SK-N-SH (cell line): ENCODE data around the gene SMIM10L2A. TPM values are rescaled to one million over a fixed set of nuclear protein-coding genes. Genes with fewer than 3 reads are reported as not detected.

Experiments
- CTCF ChIA-PET: fragments of 300-600, 350-600 bp; formaldehyde crosslinking; extraction: SDS; loops from one replicate; lab custom pipeline; 2021; lab: Yijun Ruan, JAX
- POLR2A ChIA-PET: fragments of 350-600 bp; sonication (Branson Sonifier 250); formaldehyde crosslinking; extraction: SDS; loops from one replicate; lab custom pipeline; 2020; ENCODE audit warnings: antibody characterized with exemption, inconsistent platforms; lab: Yijun Ruan, JAX
- DNase-seq: peaks from one replicate; pipeline ENCODE4 v3.0.0; 2012
- H2AFZ ChIP-seq: fragments of 200-600 bp; sonication (generic); 2 replicates; pipeline ENCODE4 v1.8.1; 2016; ENCODE audit warnings: antibody characterized with exemption, mild to moderate bottlenecking, low read depth
- H3F3A ChIP-seq: fragments of 200-600 bp; sonication (generic); replicated peaks from 2 replicates; pipeline ENCODE3; 2016; ENCODE audit warnings: antibody characterized with exemption, mild to moderate bottlenecking; ENCODE audit not compliant: insufficient read depth
- H3K27ac ChIP-seq, 2 experiments: fragments of 200-500 bp in 1 of 2; fragments of 200-600 bp in 1 of 2; sonication (Bioruptor generic) in 1 of 2; sonication (generic), shearing (Covaris generic) in 1 of 2; 2 replicates each; pipeline versions ENCODE4 v1.5.1 to v1.6.1; 2014 to 2016; ENCODE audit warnings: low read depth in 2 of 2, inconsistent platforms in 1 of 2, low read length in 1 of 2, mild to moderate bottlenecking in 1 of 2, mixed read lengths in 1 of 2
- H3K27me3 ChIP-seq: fragments of 200-600 bp; sonication (generic), shearing (Covaris generic); 2 replicates; pipeline ENCODE4 v1.6.1; 2016; ENCODE audit warnings: mixed run types; ENCODE audit not compliant: insufficient read depth
- H3K36me3 ChIP-seq, 2 experiments: fragments of 200-500 bp in 1 of 2; fragments of 200-600 bp in 1 of 2; sonication (Bioruptor generic) in 1 of 2; sonication (generic) in 1 of 2; replicated peaks in 1 of 2; 2 replicates each; pipeline versions ENCODE3 to v1.5.1; 2014 to 2016; ENCODE audit warnings: low read length in 1 of 2, mild to moderate bottlenecking in 1 of 2; ENCODE audit not compliant: insufficient read depth in 2 of 2, control insufficient read depth in 1 of 2
- H3K4me1 ChIP-seq, 2 experiments: fragments of 200-500 bp in 1 of 2; fragments of 200-600 bp in 1 of 2; sonication (Bioruptor generic) in 1 of 2; sonication (generic), shearing (Covaris generic) in 1 of 2; 2 replicates each; pipeline versions ENCODE4 v1.5.1 to v1.6.1; 2014 to 2016; ENCODE audit warnings: low read depth in 1 of 2, low read length in 1 of 2, mixed run types in 1 of 2; ENCODE audit not compliant: insufficient read depth in 2 of 2, control insufficient read depth in 1 of 2
- H3K4me2 ChIP-seq: fragments of 200-600 bp; sonication (generic), shearing (Covaris generic); 2 replicates; pipeline ENCODE4 v1.6.1; 2017; ENCODE audit warnings: mixed run types
- H3K4me3 ChIP-seq, 2 experiments: fragments of 200-500 bp in 1 of 2; fragments of 200-600 bp in 1 of 2; sonication (Bioruptor generic) in 1 of 2; sonication (generic), shearing (Covaris generic) in 1 of 2; 2 replicates each; pipeline versions ENCODE4 v1.5.1 to v1.8.1; 2014 to 2016; ENCODE audit warnings: low read depth in 2 of 2, inconsistent platforms in 1 of 2, low read length in 1 of 2, mild to moderate bottlenecking in 1 of 2, mixed read lengths in 1 of 2, moderate library complexity in 1 of 2
- H3K79me2 ChIP-seq: fragments of 200-600 bp; sonication (generic); 2 replicates; pipeline ENCODE4 v1.8.1; 2017; ENCODE audit warnings: mild to moderate bottlenecking; ENCODE audit not compliant: insufficient read depth
- H3K9ac ChIP-seq: fragments of 200-600 bp; sonication (generic); 2 replicates; pipeline ENCODE4 v1.6.1; 2017; ENCODE audit warnings: mixed run types
- H3K9me2 ChIP-seq: fragments of 200-600 bp; sonication (generic); 2 replicates; pipeline ENCODE4 v1.6.1; 2017; ENCODE audit warnings: mixed run types
- H3K9me3 ChIP-seq: fragments of 200-600 bp; sonication (generic); 2 replicates; pipeline ENCODE4 v1.6.1; 2017; ENCODE audit warnings: mixed run types, mild to moderate bottlenecking, moderate library complexity
- H4K20me1 ChIP-seq: fragments of 200-600 bp; sonication (generic); 2 replicates; pipeline ENCODE4 v1.6.1; 2017; ENCODE audit warnings: mild to moderate bottlenecking, mixed run types; ENCODE audit not compliant: insufficient read depth
- CHD2 ChIP-seq: fragments of 150-350 bp; IDR thresholded peaks from 2 replicates; pipeline ENCODE4 v1.6.1; 2018; ENCODE audit warnings: low read length; ENCODE audit not compliant: partially characterized antibody
- CTCF ChIP-seq: fragments of 200-600 bp; sonication (generic); IDR thresholded peaks from 2 replicates; pipeline ENCODE4 v1.6.1; 2017; ENCODE audit warnings: antibody characterized with exemption, mild to moderate bottlenecking, moderate library complexity
- EP300 ChIP-seq, 2 experiments: IDR thresholded peaks; 2 replicates each; pipeline versions ENCODE4 v1.4.0 to v1.6.1; 2012; ENCODE audit warnings: borderline replicate concordance in 1 of 2, low read depth in 1 of 2, low read length in 1 of 2
- MAX ChIP-seq: IDR thresholded peaks from 2 replicates; pipeline ENCODE4 v1.4.0; 2012; ENCODE audit warnings: low read depth
- NRF1 ChIP-seq: IDR thresholded peaks from 2 replicates; pipeline ENCODE4 v1.6.1; 2012; ENCODE audit warnings: low read depth, mild to moderate bottlenecking, low read length
- PBX3 ChIP-seq: IDR thresholded peaks from 2 replicates; pipeline ENCODE4; 2012
- RAD21 ChIP-seq: IDR thresholded peaks from 2 replicates; pipeline ENCODE4 v1.6.1; 2012; ENCODE audit warnings: mild to moderate bottlenecking, low read length
- RXRA ChIP-seq: IDR thresholded peaks from 2 replicates; pipeline ENCODE4 v1.4.0; 2012; ENCODE audit warnings: low read depth, mild to moderate bottlenecking, borderline replicate concordance
- SIN3A ChIP-seq: IDR thresholded peaks from 2 replicates; pipeline ENCODE4 v1.6.1; 2012; ENCODE audit warnings: low read depth, mild to moderate bottlenecking, low read length, moderate library complexity, borderline replicate concordance
- SMC3 ChIP-seq: IDR thresholded peaks from 2 replicates; pipeline ENCODE4 v1.6.1; 2012; ENCODE audit warnings: low read depth, low read length, improper control_type of control experiment
- TAF1 ChIP-seq: IDR thresholded peaks from 2 replicates; pipeline ENCODE4 v1.6.1; 2012; ENCODE audit warnings: low read depth, mild to moderate bottlenecking, low read length, moderate library complexity, borderline replicate concordance
- TCF12 ChIP-seq: IDR thresholded peaks from 2 replicates; pipeline ENCODE4 v1.4.0; 2012
- USF1 ChIP-seq: IDR thresholded peaks from 2 replicates; pipeline ENCODE4 v1.4.0; 2012; ENCODE audit warnings: low read depth, borderline replicate concordance
- USF2 ChIP-seq: fragments of 150-350 bp; IDR thresholded peaks from 2 replicates; pipeline ENCODE4 v1.6.1; 2017; ENCODE audit warnings: antibody characterized with exemption, low read length, low read depth, borderline replicate concordance
- YY1 ChIP-seq: IDR thresholded peaks from 2 replicates; pipeline ENCODE4 v1.4.0; 2012; ENCODE audit warnings: low read depth, mild to moderate bottlenecking
- ZBTB33 ChIP-seq: IDR thresholded peaks from 2 replicates; pipeline ENCODE4 v1.4.0; 2012; ENCODE audit warnings: low read depth, borderline replicate concordance
- WGBS: methylation state at CpG from one replicate; pipeline ENCODE4 v1.1.6; 2017; ENCODE audit warnings: low lambda C conversion rate; 5-methylcytosine and 5-hydroxymethylcytosine counted together
- polyA plus RNA-seq, 3 experiments: library from polyadenylated mRNA; depleted of rRNA; stranded (reverse); fragments of >200 nt; gene quantifications; 2 replicates each; pipeline ENCODE4 v1.2.3, GENCODE V29; 2012

Gene SMIM10L2A
- polyA plus RNA-seq, 1 of the 3 experiments (the other 2 are of a cell fraction) = 0.15 TPM

GRCh38 chrX:135416546-135416945 is 5.2 kb upstream of the SMIM10L2A start:
- DNase-seq = no peak
- H3K9ac ChIP-seq = no peak overlapping the region
- H3K9me3 ChIP-seq = no peaks in the 10 kb centered on the region
- H3K4me3 ChIP-seq = no peak overlapping the region
- H3K4me1 ChIP-seq = no peaks in the 10 kb centered on the region; a peak in 1 of 4 replicates
- WGBS = 5% methylated on average over 4 of the region's 4 CpGs
- H3F3A ChIP-seq = no peaks in the 10 kb centered on the region
- CTCF ChIA-PET = no interaction called here
- H3K4me2 ChIP-seq = no peak overlapping the region
- no peak overlapping the region for H3K27ac ChIP-seq
- POLR2A ChIA-PET = no interaction called here
- H4K20me1 ChIP-seq = no peaks in the 10 kb centered on the region
- no peaks in the 10 kb centered on the region for H3K36me3 ChIP-seq
- H2AFZ ChIP-seq = no peak overlapping the region
- no peaks in the 10 kb centered on the region for H3K79me2 ChIP-seq
- TF ChIP-seq MAX = no peak
- no peak for TF ChIP-seq EP300 (IDR thresholded peaks at IDR 0.05; ENCODE audit: borderline replicate concordance in 1 of 2, low read depth in 1 of 2, low read length in 1 of 2)
- TF ChIP-seq SIN3A = no peak
- TF ChIP-seq RXRA = no peak
- no peak for TF ChIP-seq CHD2
- no peak for TF ChIP-seq USF2
- TF ChIP-seq ZBTB33 = no peak
- TF ChIP-seq TCF12 = no peak
- TF ChIP-seq YY1 = no peak
- TF ChIP-seq PBX3 = no peak
- no peaks in the 10 kb centered on the region for H3K9me2 ChIP-seq
- no peaks in the 10 kb centered on the region for H3K27me3 ChIP-seq

GRCh38 chrX:135420831-135421230 is 913 bp upstream of the SMIM10L2A start:
- Histone ChIP-seq H3K9me2 (no peaks in the 10 kb centered on the region), H4K20me1 (no peaks in the 10 kb centered on the region), H3F3A (no peaks in the 10 kb centered on the region), H3K4me1 (no peaks in the 10 kb centered on the region; a peak in 1 of 4 replicates), H3K9ac (no peak overlapping the region), H3K27me3 (no peaks in the 10 kb centered on the region), H3K4me2 (no peak overlapping the region), H2AFZ (no peak overlapping the region), H3K9me3 (no peaks in the 10 kb centered on the region), H3K27ac (no peak overlapping the region), H3K4me3 (no peak overlapping the region), H3K79me2 (no peaks in the 10 kb centered on the region), H3K36me3 (no peaks in the 10 kb centered on the region)
- CTCF ChIA-PET = no interaction called here
- 57% methylated on average over 12 of the region's 12 CpGs for WGBS
- POLR2A ChIA-PET = no interaction called here
- no peak for DNase-seq
- no peak for TF ChIP-seq TCF12
- no peak for TF ChIP-seq CTCF
- TF ChIP-seq SMC3 = no peak
- no peak for TF ChIP-seq SIN3A
- no peak for TF ChIP-seq TAF1
- TF ChIP-seq NRF1 = no peak
- no peak for TF ChIP-seq USF1
- no peak for TF ChIP-seq RAD21
